ENCODE data around the gene AGRP.
"Not testable (repeated sequence)": the region's sequence is repeated elsewhere in the genome, so short reads cannot be mapped to it uniquely, and the experiment has no call there.

AGRP gene

GRCh38 chr16:67490335-67491096 is 7.2 kb upstream of the AGRP start:
- FAIRE-seq = no peak
- no peak for DNase-seq (ENCODE audit: insufficient read length)
- TF ChIP-seq POLR2A (IDR thresholded peaks at IDR 0.05; ENCODE audit: low read depth, low read length) (no peak), TAF1 (IDR thresholded peaks at IDR 0.05; ENCODE audit: borderline replicate concordance, low read depth, low read length) (no peak), POLR2AphosphoS5 (IDR thresholded peaks at IDR 0.05; ENCODE audit: low read depth, low read length) (no peak)

- FAIRE-seq (no peak), DNase-seq (ENCODE audit: insufficient read length) (no peak)
- TF ChIP-seq POLR2AphosphoS5 (IDR thresholded peaks at IDR 0.05; ENCODE audit: low read depth, low read length) (no peak), TAF1 (IDR thresholded peaks at IDR 0.05; ENCODE audit: borderline replicate concordance, low read depth, low read length) (no peak), POLR2A (IDR thresholded peaks at IDR 0.05; ENCODE audit: low read depth, low read length) (no peak)
Observed at GRCh38 chr16:67489401-67490083, 6.2 kb upstream of the AGRP start.

GRCh38 chr16:67487561-67487960 is 4.2 kb upstream of the AGRP start:
- not testable (repeated sequence) for FAIRE-seq

GRCh38 chr16:67486805-67487204 is 3.5 kb upstream of the AGRP start:
- DNase-seq (ENCODE audit: insufficient read length) (no peak), FAIRE-seq (no peak)
- TF ChIP-seq POLR2A (IDR thresholded peaks at IDR 0.05; ENCODE audit: low read depth, low read length) (no peak), POLR2AphosphoS5 (IDR thresholded peaks at IDR 0.05; ENCODE audit: low read depth, low read length) (no peak), TAF1 (IDR thresholded peaks at IDR 0.05; ENCODE audit: borderline replicate concordance, low read depth, low read length) (no peak)

More at GRCh38 chr16:67487561-67487960, 4.2 kb upstream of the AGRP start:
- not testable (repeated sequence) for DNase-seq (ENCODE audit: insufficient read length)

GRCh38 chr16:67483731-67484525 is 581 bp upstream of the AGRP start:
- TF ChIP-seq POLR2A (IDR thresholded peaks at IDR 0.05; ENCODE audit: low read depth, low read length) (no peak), TAF1 (IDR thresholded peaks at IDR 0.05; ENCODE audit: borderline replicate concordance, low read depth, low read length) (no peak), POLR2AphosphoS5 (IDR thresholded peaks at IDR 0.05; ENCODE audit: low read depth, low read length) (no peak)
- DNase-seq (ENCODE audit: insufficient read length) = no peak
- no peak for FAIRE-seq

GRCh38 chr16:67482233-67482924 is 968 bp downstream of the AGRP start:
- no peak for FAIRE-seq
- no peak for TF ChIP-seq POLR2A (IDR thresholded peaks at IDR 0.05; ENCODE audit: low read depth, low read length)
- no peak for TF ChIP-seq POLR2AphosphoS5 (IDR thresholded peaks at IDR 0.05; ENCODE audit: low read depth, low read length)
- TF ChIP-seq TAF1 (IDR thresholded peaks at IDR 0.05; ENCODE audit: borderline replicate concordance, low read depth, low read length) = no peak
- DNase-seq (ENCODE audit: insufficient read length) = no peak

GRCh38 chr16:67481561-67482232 is 1.6 kb downstream of the AGRP start:
- TF ChIP-seq TAF1 (IDR thresholded peaks at IDR 0.05; ENCODE audit: borderline replicate concordance, low read depth, low read length) (no peak), POLR2AphosphoS5 (IDR thresholded peaks at IDR 0.05; ENCODE audit: low read depth, low read length) (no peak), POLR2A (IDR thresholded peaks at IDR 0.05; ENCODE audit: low read depth, low read length) (no peak; the same call in 1 of the 2 replicates)
- no peak for FAIRE-seq
- DNase-seq (ENCODE audit: insufficient read length) = no peak

- FAIRE-seq (peak; percentile 92), DNase-seq (ENCODE audit: insufficient read length) (peak; percentile 96)
- TF ChIP-seq TAF1 (IDR thresholded peaks at IDR 0.05; ENCODE audit: borderline replicate concordance, low read depth, low read length) (peak; percentile 73; the same call in 1 of the 2 replicates), POLR2A (IDR thresholded peaks at IDR 0.05; ENCODE audit: low read depth, low read length) (peak; percentile 77; the same call in 1 of the 2 replicates), POLR2AphosphoS5 (IDR thresholded peaks at IDR 0.05; ENCODE audit: low read depth, low read length) (peak; percentile 73; the same call in 1 of the 2 replicates)
Observed at GRCh38 chr16:67480833-67481560, 2.4 kb downstream of the AGRP start, which contains the start of gene ATP6V0D1. TSS of gene ATP6V0D1 (minus strand) at chr16:67481157. CDS start at chr16:67481086, 71 bp downstream.

- TF ChIP-seq POLR2AphosphoS5 (IDR thresholded peaks at IDR 0.05; ENCODE audit: low read depth, low read length) (no peak), TAF1 (IDR thresholded peaks at IDR 0.05; ENCODE audit: borderline replicate concordance, low read depth, low read length) (no peak), POLR2A (IDR thresholded peaks at IDR 0.05; ENCODE audit: low read depth, low read length) (no peak)
- FAIRE-seq = no peak
- DNase-seq (ENCODE audit: insufficient read length) = no peak
Observed at GRCh38 chr16:67477960-67478554, 5.3 kb downstream of the AGRP start.
